ENCODE measurements around the gene MCAT. TPM values are rescaled to one million over a fixed set of nuclear protein-coding genes. Genes with fewer than 3 reads are reported as not detected.

The MCAT gene
- polyA plus RNA-seq (13.9 to 17.1 TPM (median 15.6 TPM) in 3 replicates), polyA minus RNA-seq (7.4 to 8.9 TPM (median 8.4 TPM) in 3 replicates)
- 4.3 TPM for polyA plus RNA-seq (2011; ENCODE audit: low read depth)
- 11.1 and 18.2 TPM in 2 replicates for polyA plus RNA-seq (2011; cell fraction: cytosol; rRNA removed)
- polyA plus RNA-seq (2011; cell fraction: nucleus; rRNA removed), result 10.0 and 12.8 TPM in 2 replicates
- 12.3 and 16.4 TPM in 2 replicates for polyA plus RNA-seq (2012; ENCODE audit: low replicate concordance)
- polyA minus RNA-seq (2011; cell fraction: cytosol; rRNA and poly(A)+ RNA removed), result 8.8 TPM
- polyA minus RNA-seq (2011; cell fraction: nucleus; rRNA and poly(A)+ RNA removed), result 5.2 and 7.3 TPM in 2 replicates

GRCh38 chr22:43142880-43143562, at the start of gene MCAT:
Gene MCAT, minus strand, starts transcription at chr22:43143398. Its CDS starts 50 bp downstream, at chr22:43143348.
- H3K4me1 ChIP-seq (ENCODE audit: control insufficient read depth, extremely low read depth, insufficient read depth, low read length), result peaks cover 8% of the 10 kb centered on the region
- no peaks in the 10 kb centered on the region for H3K27me3 ChIP-seq (ENCODE audit: control insufficient read depth, extremely low read depth, insufficient read depth, low read length)
- H3K36me3 ChIP-seq (ENCODE audit: control insufficient read depth in 2 of 2, extremely low read depth in 1 of 2, insufficient read depth in 2 of 2, low read length in 2 of 2), result peaks cover 9 to 16% of the 10 kb centered on the region in 2 experiments
- H2AFZ ChIP-seq (ENCODE audit: control insufficient read depth, low read length), result peak within 1 kb of the TSS; percentile 96
- no peaks in the 10 kb centered on the region for H3K9me1 ChIP-seq (ENCODE audit: control insufficient read depth, extremely low read depth, insufficient read depth, low read length)
- H3K9me3 ChIP-seq (ENCODE audit: control insufficient read depth, low read depth, low read length), result no peaks in the 10 kb centered on the region
- H3K27ac ChIP-seq (ENCODE audit: control insufficient read depth, insufficient read depth, low read length), result peak within 1 kb of the TSS; percentile 70
- H4K20me1 ChIP-seq (ENCODE audit: control insufficient read depth, extremely low read depth, insufficient read depth, low read length), result no peaks in the 10 kb centered on the region
- H3K4me2 ChIP-seq (ENCODE audit: control insufficient read depth, extremely low read depth, insufficient read depth, low read depth, low read length), result peak within 1 kb of the TSS; percentile 86
- dilution Hi-C loops (cut with MboI; ENCODE audit: extremely low pct_ligation_motif_present, low sequenced_read_pairs), result no loop called here
- peak within 1 kb of the TSS; percentile 83 for H3K9ac ChIP-seq (ENCODE audit: control insufficient read depth, extremely low read depth, insufficient read depth, low read length)
- DNase-seq (ENCODE audit: low read depth, low spot score), result no peak
- H3K79me2 ChIP-seq (ENCODE audit: control insufficient read depth, insufficient read depth, low read length), result peaks cover 28% of the 10 kb centered on the region
- no peak for FAIRE-seq
- peak within 1 kb of the TSS; percentile 84 to 96 (median 89) for H3K4me3 ChIP-seq (ENCODE audit: control insufficient read depth in 2 of 3, extremely low read depth in 1 of 3, insufficient read depth in 2 of 3, low read depth in 1 of 3, low read length in 3 of 3)
- TF ChIP-seq EZH2 (IDR thresholded peaks at IDR 0.05; ENCODE audit: low read length), result no peak
- no peak for TF ChIP-seq CTCF (optimal IDR thresholded peaks at IDR 0.05 in 1 of 3, IDR thresholded peaks at IDR 0.05 in 1 of 3, conservative IDR thresholded peaks at IDR 0.05 in 1 of 3; ENCODE audit: extremely low read depth in 1 of 3, insufficient read depth in 2 of 3, low read length in 3 of 3)

GRCh38 chr22:43191831-43192230, 48.6 kb upstream of the MCAT start:
- Histone ChIP-seq H3K27me3 (ENCODE audit: control insufficient read depth, extremely low read depth, insufficient read depth, low read length) (no peaks in the 10 kb centered on the region), H4K20me1 (ENCODE audit: control insufficient read depth, extremely low read depth, insufficient read depth, low read length) (no peaks in the 10 kb centered on the region), H3K9me1 (ENCODE audit: control insufficient read depth, extremely low read depth, insufficient read depth, low read length) (no peaks in the 10 kb centered on the region), H3K9ac (ENCODE audit: control insufficient read depth, extremely low read depth, insufficient read depth, low read length) (no peak overlapping the region), H3K79me2 (ENCODE audit: control insufficient read depth, insufficient read depth, low read length) (no peaks in the 10 kb centered on the region), H2AFZ (ENCODE audit: control insufficient read depth, low read length) (no peak overlapping the region), H3K9me3 (ENCODE audit: control insufficient read depth, low read depth, low read length) (no peaks in the 10 kb centered on the region), H3K4me1 (ENCODE audit: control insufficient read depth, extremely low read depth, insufficient read depth, low read length) (peaks cover 12% of the 10 kb centered on the region), H3K4me2 (ENCODE audit: control insufficient read depth, extremely low read depth, insufficient read depth, low read depth, low read length) (peak overlapping the region; percentile 6), H3K27ac (ENCODE audit: control insufficient read depth, insufficient read depth, low read length) (no peak overlapping the region), H3K36me3 (ENCODE audit: control insufficient read depth in 2 of 2, extremely low read depth in 1 of 2, insufficient read depth in 2 of 2, low read length in 2 of 2) (no peaks in the 10 kb centered on the region), H3K4me3 (ENCODE audit: control insufficient read depth in 2 of 3, extremely low read depth in 1 of 3, insufficient read depth in 2 of 3, low read depth in 1 of 3, low read length in 3 of 3) (no peak overlapping the region)
- no peak for TF ChIP-seq EZH2 (IDR thresholded peaks at IDR 0.05; ENCODE audit: low read length)
- no peak for TF ChIP-seq CTCF (optimal IDR thresholded peaks at IDR 0.05 in 1 of 3, IDR thresholded peaks at IDR 0.05 in 1 of 3, conservative IDR thresholded peaks at IDR 0.05 in 1 of 3; ENCODE audit: extremely low read depth in 1 of 3, insufficient read depth in 2 of 3, low read length in 3 of 3)
- dilution Hi-C loops (cut with MboI; ENCODE audit: extremely low pct_ligation_motif_present, low sequenced_read_pairs), result no loop called here
- FAIRE-seq, result no peak
- DNase-seq (ENCODE audit: low read depth, low spot score), result no peak
